GM23338 (cell line): ENCODE measurements around the gene AMOTL1. TPM values are rescaled to one million over a fixed set of nuclear protein-coding genes. Genes with fewer than 3 reads are reported as not detected.

Source experiments
- ATAC-seq: fragments of 200-7000 bp; cut with Tn5 transposase; 3 replicates; pipeline ENCODE4 v1.9.1; 2020
- DNase-seq: peaks from one replicate; pipeline ENCODE4 v3.0.0-alpha.2; 2015; ENCODE audit warnings: low spot score
- H2AFZ ChIP-seq: fragments of 200-600 bp; sonication (generic); 2 replicates; pipeline ENCODE4 v1.8.0; 2016; ENCODE audit warnings: antibody characterized with exemption, mild to moderate bottlenecking, moderate library complexity
- H3F3A ChIP-seq: fragments of 200-600 bp; sonication (generic); replicated peaks from 2 replicates; pipeline ENCODE4 v1.8.0; 2017; ENCODE audit warnings: antibody characterized with exemption, mixed run types, low read depth
- H3K27ac ChIP-seq: fragments of 200-600 bp; sonication (generic); 2 replicates; pipeline ENCODE4 v1.6.1; 2016; ENCODE audit warnings: low read depth
- H3K27me3 ChIP-seq: fragments of 200-600 bp; sonication (generic); 2 replicates; pipeline ENCODE4 v1.8.0; 2016; ENCODE audit warnings: mild to moderate bottlenecking, mixed run types, moderate library complexity; ENCODE audit not compliant: insufficient read depth
- H3K36me3 ChIP-seq: fragments of 200-600 bp; sonication (generic); 2 replicates; pipeline ENCODE4 v1.8.0; 2016; ENCODE audit warnings: mild to moderate bottlenecking; ENCODE audit not compliant: insufficient read depth
- H3K4me1 ChIP-seq: fragments of 200-600 bp; sonication (generic); 2 replicates; pipeline ENCODE4 v1.8.0; 2016; ENCODE audit warnings: mild to moderate bottlenecking, moderate library complexity; ENCODE audit not compliant: insufficient read depth
- H3K4me2 ChIP-seq: fragments of 200-600 bp; sonication (generic); 2 replicates; pipeline ENCODE4 v1.7.1; 2017; ENCODE audit warnings: mixed run types
- H3K4me3 ChIP-seq: fragments of 200-600 bp; sonication (generic); 2 replicates; pipeline ENCODE4 v1.6.1; 2016; ENCODE audit warnings: mixed run types
- H3K79me2 ChIP-seq: fragments of 200-600 bp; sonication (generic); replicated peaks from 2 replicates; pipeline ENCODE4 v1.8.0; 2017; ENCODE audit warnings: mild to moderate bottlenecking; ENCODE audit not compliant: insufficient read depth
- H3K9me2 ChIP-seq: fragments of 200-600 bp; sonication (generic); 2 replicates; pipeline ENCODE4 v1.8.0; 2017; ENCODE audit not compliant: insufficient read depth
- H4K20me1 ChIP-seq: fragments of 200-600 bp; sonication (generic); replicated peaks from 2 replicates; pipeline ENCODE4 v1.8.0; 2017; ENCODE audit warnings: mild to moderate bottlenecking; ENCODE audit not compliant: insufficient read depth
- H3K27ac Mint-ChIP-seq: 2 replicates; pipeline ENCODE4 v1.8.0; 2020; ENCODE audit warnings: inconsistent platforms, mild to moderate bottlenecking, moderate library complexity, mixed read lengths
- H3K27me3 Mint-ChIP-seq: 3 replicates; pipeline ENCODE4 v1.8.0; 2022; ENCODE audit warnings: low read depth, mild to moderate bottlenecking, moderate library complexity, mixed read lengths, inconsistent platforms; ENCODE audit not compliant: insufficient read depth, poor library complexity
- H3K36me3 Mint-ChIP-seq: 3 replicates; pipeline ENCODE4 v1.8.0; 2021; ENCODE audit warnings: low read depth, mild to moderate bottlenecking, inconsistent platforms, moderate library complexity, mixed read lengths
- H3K4me1 Mint-ChIP-seq: 3 replicates; pipeline ENCODE4 v1.8.0; 2020; ENCODE audit warnings: mild to moderate bottlenecking, inconsistent platforms, mixed read lengths
- H3K4me3 Mint-ChIP-seq: 3 replicates; pipeline ENCODE4 v1.8.0; 2021; ENCODE audit warnings: moderate library complexity, mild to moderate bottlenecking, inconsistent platforms, mixed read lengths
- H3K9me3 Mint-ChIP-seq: 3 replicates; pipeline ENCODE4 v1.8.0; 2020; ENCODE audit warnings: moderate library complexity, mild to moderate bottlenecking, inconsistent platforms, mixed read lengths
- CREB1 ChIP-seq: fragments of 250-450 bp; sonication (Bioruptor Pico); IDR thresholded peaks from 2 replicates; pipeline ENCODE4 v1.5.0; 2020; ENCODE audit warnings: low read depth, mild to moderate bottlenecking, moderate library complexity
- EZH2phosphoT487 ChIP-seq: fragments of 200-600 bp; sonication (generic); IDR thresholded peaks from one replicate; pipeline ENCODE4 v1.8.1; 2018; ENCODE audit warnings: antibody characterized with exemption; ENCODE audit not compliant: unreplicated experiment
- NANOG ChIP-seq: IDR thresholded peaks from 2 replicates; pipeline ENCODE4 v1.6.1; 2016; ENCODE audit warnings: antibody characterized with exemption, borderline replicate concordance
- POLR2AphosphoS5 ChIP-seq: IDR thresholded peaks from 2 replicates; pipeline ENCODE4 v1.6.1; 2016; ENCODE audit warnings: antibody characterized with exemption, low read depth
- STAT1 ChIP-seq: IDR thresholded peaks from one replicate; pipeline ENCODE4 v1.6.1; 2016; ENCODE audit warnings: antibody characterized with exemption; ENCODE audit not compliant: unreplicated experiment
- ZNF114 ChIP-seq: fragments of 250-450 bp; sonication (Bioruptor Pico); IDR thresholded peaks from 2 replicates; pipeline ENCODE4 v1.5.0; 2020; ENCODE audit warnings: mild to moderate bottlenecking, moderate library complexity
- polyA plus RNA-seq: library from polyadenylated mRNA; unstranded; fragments of >200 nt; fragmentation: Nextera tagmentation; extraction: Ambion mirVana; gene quantifications from 2 replicates; pipeline ENCODE4 v1.2.1, GENCODE V29; 2016
- total RNA-seq: library from RNA; depleted of rRNA; stranded (reverse); fragments of >200 nt; shearing (Covaris generic); gene quantifications from 2 replicates; pipeline ENCODE4 v1.2.3, GENCODE V29; 2014
- TF ChIP-seq, protein P1 (sequence below), 2 experiments: fragments of 200-600 bp in 1 of 2; sonication (generic) in 1 of 2; conservative IDR thresholded peaks; 2 replicates each; pipeline versions ENCODE4 v1.5.1 to v1.6.1; 2016 to 2017; ENCODE audit warnings: antibody characterized with exemption in 2 of 2, low read depth in 2 of 2, mild to moderate bottlenecking in 2 of 2, moderate library complexity in 1 of 2
- TF ChIP-seq, protein P2 (sequence below): IDR thresholded peaks from 2 replicates; pipeline ENCODE4 v1.6.1; 2016; ENCODE audit warnings: antibody characterized with exemption
- TF ChIP-seq, protein P3 (sequence below): fragments of 250-450 bp; sonication (Bioruptor Pico); IDR thresholded peaks from 2 replicates; pipeline ENCODE4 v1.5.0; 2020; ENCODE audit warnings: mild to moderate bottlenecking, moderate library complexity

The AMOTL1 gene
- total and polyA plus RNA-seq, 2 experiments from 2014 or later: 4.3 to 18.7 TPM

DNA sequence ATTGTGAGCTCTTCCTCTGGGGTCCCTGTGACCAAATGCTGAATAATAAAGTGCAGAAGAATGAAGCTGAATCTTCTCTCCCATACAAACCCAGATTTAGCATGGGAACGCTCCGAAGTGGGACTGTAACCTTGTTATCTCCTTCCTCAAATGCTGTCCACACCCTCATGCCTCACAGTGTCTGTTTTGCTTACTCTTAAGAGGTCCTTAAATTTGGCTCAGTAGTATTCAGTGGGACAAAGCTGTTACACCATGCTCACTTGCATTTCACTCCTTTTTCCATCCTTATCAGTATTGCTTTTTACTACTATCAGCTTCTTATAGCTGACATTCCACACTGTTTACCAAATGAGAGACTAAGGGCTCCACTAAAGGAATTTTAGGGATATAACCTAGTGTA, 13.8 kb upstream of the AMOTL1 start (continued):
- TF ChIP-seq ZNF114 (no peak), CREB1 (CRISPR knock-in tag) (no peak), EZH2phosphoT487 (no peak)
- TF ChIP-seq, protein P1, sequence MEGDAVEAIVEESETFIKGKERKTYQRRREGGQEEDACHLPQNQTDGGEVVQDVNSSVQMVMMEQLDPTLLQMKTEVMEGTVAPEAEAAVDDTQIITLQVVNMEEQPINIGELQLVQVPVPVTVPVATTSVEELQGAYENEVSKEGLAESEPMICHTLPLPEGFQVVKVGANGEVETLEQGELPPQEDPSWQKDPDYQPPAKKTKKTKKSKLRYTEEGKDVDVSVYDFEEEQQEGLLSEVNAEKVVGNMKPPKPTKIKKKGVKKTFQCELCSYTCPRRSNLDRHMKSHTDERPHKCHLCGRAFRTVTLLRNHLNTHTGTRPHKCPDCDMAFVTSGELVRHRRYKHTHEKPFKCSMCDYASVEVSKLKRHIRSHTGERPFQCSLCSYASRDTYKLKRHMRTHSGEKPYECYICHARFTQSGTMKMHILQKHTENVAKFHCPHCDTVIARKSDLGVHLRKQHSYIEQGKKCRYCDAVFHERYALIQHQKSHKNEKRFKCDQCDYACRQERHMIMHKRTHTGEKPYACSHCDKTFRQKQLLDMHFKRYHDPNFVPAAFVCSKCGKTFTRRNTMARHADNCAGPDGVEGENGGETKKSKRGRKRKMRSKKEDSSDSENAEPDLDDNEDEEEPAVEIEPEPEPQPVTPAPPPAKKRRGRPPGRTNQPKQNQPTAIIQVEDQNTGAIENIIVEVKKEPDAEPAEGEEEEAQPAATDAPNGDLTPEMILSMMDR (conservative IDR thresholded peaks at IDR 0.05; ENCODE audit: low read depth in 2 of 2): no peak
- TF ChIP-seq, protein P2, sequence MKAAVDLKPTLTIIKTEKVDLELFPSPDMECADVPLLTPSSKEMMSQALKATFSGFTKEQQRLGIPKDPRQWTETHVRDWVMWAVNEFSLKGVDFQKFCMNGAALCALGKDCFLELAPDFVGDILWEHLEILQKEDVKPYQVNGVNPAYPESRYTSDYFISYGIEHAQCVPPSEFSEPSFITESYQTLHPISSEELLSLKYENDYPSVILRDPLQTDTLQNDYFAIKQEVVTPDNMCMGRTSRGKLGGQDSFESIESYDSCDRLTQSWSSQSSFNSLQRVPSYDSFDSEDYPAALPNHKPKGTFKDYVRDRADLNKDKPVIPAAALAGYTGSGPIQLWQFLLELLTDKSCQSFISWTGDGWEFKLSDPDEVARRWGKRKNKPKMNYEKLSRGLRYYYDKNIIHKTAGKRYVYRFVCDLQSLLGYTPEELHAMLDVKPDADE: no peak

DNA sequence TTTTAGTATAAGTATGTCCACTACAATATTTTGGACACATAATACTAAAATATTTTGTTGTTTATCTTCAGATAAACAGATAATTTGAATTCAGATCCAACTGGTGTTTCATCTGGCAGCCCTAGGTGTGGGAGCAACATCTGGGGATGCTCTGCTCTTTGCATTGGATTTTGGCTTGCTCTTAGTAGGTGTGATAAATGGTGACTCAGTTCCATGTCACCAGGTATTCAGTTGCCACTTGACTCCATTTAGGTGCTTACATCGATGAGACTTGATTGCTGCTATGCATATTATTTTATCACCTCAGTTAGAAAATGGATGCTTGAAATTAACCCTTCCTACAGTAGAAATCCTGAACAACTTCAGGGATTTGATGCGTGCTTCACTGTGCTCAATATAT, 13.3 kb upstream of the AMOTL1 start:
- Mint-ChIP-seq H3K4me3 (no peak overlapping the region), H3K4me1 (peaks cover 52% of the 10 kb centered on the region), H3K9me3 (no peaks in the 10 kb centered on the region), H3K27ac (no peak overlapping the region), H3K36me3 (no peaks in the 10 kb centered on the region), H3K27me3 (peaks cover 1% of the 10 kb centered on the region)
- no peak for ATAC-seq
- Histone ChIP-seq H3K36me3 (no peaks in the 10 kb centered on the region), H3F3A (no peaks in the 10 kb centered on the region), H3K79me2 (no peaks in the 10 kb centered on the region; the same call in 1 of the 2 replicates), H3K27me3 (no peaks in the 10 kb centered on the region), H4K20me1 (no peaks in the 10 kb centered on the region), H3K4me3 (no peak overlapping the region), H3K4me2 (no peak overlapping the region), H3K4me1 (peaks cover 8% of the 10 kb centered on the region), H3K9me2 (no peaks in the 10 kb centered on the region), H2AFZ (no peak overlapping the region), H3K27ac (no peak overlapping the region)
- TF ChIP-seq POLR2AphosphoS5: no peak
- DNase-seq: no peak

DNA sequence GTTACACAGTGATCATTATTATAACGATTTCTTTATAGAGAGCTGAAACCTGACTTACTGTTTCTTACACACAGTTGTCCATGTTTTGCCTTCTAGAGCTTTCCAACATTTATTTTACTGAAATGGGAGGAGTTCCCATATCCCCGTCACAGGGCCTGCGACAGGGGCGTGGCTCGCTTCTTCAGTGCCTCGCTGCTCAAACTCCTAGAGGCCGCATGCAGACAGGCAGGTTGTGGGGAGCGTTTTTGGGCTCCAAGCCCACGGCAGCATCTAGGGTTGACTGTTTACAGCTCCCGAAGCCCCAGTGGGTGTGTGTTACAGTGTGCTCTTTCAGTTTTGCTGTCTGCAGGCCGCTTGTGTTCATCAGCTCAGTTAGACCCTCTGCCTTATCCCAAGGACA, 12.7 kb upstream of the AMOTL1 start:
- peaks cover 8% of the 10 kb centered on the region for H3K4me1 ChIP-seq
- H3K9me2 ChIP-seq: no peaks in the 10 kb centered on the region
- H3K4me2 ChIP-seq: no peak overlapping the region
- no peak overlapping the region for H3K27ac ChIP-seq
- H3K4me3 Mint-ChIP-seq: no peak overlapping the region
- no peak overlapping the region for H3K4me3 ChIP-seq
- H3K4me1 Mint-ChIP-seq: peaks cover 52% of the 10 kb centered on the region
- no peaks in the 10 kb centered on the region for H3K36me3 ChIP-seq
- H4K20me1 ChIP-seq: no peaks in the 10 kb centered on the region
- peak; percentile 84 for ATAC-seq
- no peaks in the 10 kb centered on the region for H3K27me3 ChIP-seq
- H3K79me2 ChIP-seq: no peaks in the 10 kb centered on the region; the same call in 1 of the 2 replicates
- H3K9me3 Mint-ChIP-seq: no peaks in the 10 kb centered on the region
- H2AFZ ChIP-seq: no peak overlapping the region
- DNase-seq: no peak
- no peaks in the 10 kb centered on the region for H3F3A ChIP-seq
- no peaks in the 10 kb centered on the region for H3K27me3 Mint-ChIP-seq
- H3K27ac Mint-ChIP-seq: no peak overlapping the region
- H3K36me3 Mint-ChIP-seq: no peaks in the 10 kb centered on the region
- TF ChIP-seq ZNF114 (no peak), STAT1 (no peak), POLR2AphosphoS5 (no peak), EZH2phosphoT487 (no peak), NANOG (no peak), CREB1 (CRISPR knock-in tag) (no peak; the same call in 1 of the 2 replicates)
- TF ChIP-seq, protein P3, sequence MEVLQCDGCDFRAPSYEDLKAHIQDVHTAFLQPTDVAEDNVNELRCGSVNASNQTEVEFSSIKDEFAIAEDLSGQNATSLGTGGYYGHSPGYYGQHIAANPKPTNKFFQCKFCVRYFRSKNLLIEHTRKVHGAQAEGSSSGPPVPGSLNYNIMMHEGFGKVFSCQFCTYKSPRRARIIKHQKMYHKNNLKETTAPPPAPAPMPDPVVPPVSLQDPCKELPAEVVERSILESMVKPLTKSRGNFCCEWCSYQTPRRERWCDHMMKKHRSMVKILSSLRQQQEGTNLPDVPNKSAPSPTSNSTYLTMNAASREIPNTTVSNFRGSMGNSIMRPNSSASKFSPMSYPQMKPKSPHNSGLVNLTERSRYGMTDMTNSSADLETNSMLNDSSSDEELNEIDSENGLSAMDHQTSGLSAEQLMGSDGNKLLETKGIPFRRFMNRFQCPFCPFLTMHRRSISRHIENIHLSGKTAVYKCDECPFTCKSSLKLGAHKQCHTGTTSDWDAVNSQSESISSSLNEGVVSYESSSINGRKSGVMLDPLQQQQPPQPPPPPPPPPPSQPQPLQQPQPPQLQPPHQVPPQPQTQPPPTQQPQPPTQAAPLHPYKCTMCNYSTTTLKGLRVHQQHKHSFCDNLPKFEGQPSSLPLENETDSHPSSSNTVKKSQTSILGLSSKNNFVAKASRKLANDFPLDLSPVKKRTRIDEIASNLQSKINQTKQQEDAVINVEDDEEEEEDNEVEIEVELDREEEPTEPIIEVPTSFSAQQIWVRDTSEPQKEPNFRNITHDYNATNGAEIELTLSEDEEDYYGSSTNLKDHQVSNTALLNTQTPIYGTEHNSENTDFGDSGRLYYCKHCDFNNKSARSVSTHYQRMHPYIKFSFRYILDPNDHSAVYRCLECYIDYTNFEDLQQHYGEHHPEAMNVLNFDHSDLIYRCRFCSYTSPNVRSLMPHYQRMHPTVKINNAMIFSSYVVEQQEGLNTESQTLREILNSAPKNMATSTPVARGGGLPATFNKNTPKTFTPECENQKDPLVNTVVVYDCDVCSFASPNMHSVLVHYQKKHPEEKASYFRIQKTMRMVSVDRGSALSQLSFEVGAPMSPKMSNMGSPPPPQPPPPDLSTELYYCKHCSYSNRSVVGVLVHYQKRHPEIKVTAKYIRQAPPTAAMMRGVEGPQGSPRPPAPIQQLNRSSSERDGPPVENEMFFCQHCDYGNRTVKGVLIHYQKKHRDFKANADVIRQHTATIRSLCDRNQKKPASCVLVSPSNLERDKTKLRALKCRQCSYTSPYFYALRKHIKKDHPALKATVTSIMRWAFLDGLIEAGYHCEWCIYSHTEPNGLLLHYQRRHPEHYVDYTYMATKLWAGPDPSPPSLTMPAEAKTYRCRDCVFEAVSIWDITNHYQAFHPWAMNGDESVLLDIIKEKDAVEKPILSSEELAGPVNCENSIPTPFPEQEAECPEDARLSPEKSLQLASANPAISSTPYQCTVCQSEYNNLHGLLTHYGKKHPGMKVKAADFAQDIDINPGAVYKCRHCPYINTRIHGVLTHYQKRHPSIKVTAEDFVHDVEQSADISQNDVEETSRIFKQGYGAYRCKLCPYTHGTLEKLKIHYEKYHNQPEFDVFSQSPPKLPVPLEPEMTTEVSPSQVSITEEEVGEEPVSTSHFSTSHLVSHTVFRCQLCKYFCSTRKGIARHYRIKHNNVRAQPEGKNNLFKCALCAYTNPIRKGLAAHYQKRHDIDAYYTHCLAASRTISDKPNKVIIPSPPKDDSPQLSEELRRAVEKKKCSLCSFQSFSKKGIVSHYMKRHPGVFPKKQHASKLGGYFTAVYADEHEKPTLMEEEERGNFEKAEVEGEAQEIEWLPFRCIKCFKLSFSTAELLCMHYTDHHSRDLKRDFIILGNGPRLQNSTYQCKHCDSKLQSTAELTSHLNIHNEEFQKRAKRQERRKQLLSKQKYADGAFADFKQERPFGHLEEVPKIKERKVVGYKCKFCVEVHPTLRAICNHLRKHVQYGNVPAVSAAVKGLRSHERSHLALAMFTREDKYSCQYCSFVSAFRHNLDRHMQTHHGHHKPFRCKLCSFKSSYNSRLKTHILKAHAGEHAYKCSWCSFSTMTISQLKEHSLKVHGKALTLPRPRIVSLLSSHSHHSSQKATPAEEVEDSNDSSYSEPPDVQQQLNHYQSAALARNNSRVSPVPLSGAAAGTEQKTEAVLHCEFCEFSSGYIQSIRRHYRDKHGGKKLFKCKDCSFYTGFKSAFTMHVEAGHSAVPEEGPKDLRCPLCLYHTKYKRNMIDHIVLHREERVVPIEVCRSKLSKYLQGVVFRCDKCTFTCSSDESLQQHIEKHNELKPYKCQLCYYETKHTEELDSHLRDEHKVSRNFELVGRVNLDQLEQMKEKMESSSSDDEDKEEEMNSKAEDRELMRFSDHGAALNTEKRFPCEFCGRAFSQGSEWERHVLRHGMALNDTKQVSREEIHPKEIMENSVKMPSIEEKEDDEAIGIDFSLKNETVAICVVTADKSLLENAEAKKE (CRISPR knock-in tag): no peak
